Measurements from ENCODE around the gene EBF3. TPM values are rescaled to one million over a fixed set of nuclear protein-coding genes. Genes with fewer than 3 reads are reported as not detected.

The EBF3 gene
- total RNA-seq, 1 experiment from 2014 or later, result not detected

- DNase-seq (ENCODE audit: low spot score), result no peak
Measured at GRCh38 chr10:129912166-129912917, 51.7 kb downstream of the EBF3 start.

- DNase-seq (ENCODE audit: low spot score), result no peak
Measured at GRCh38 chr10:129911451-129912165, 52.5 kb downstream of the EBF3 start.

- DNase-seq (ENCODE audit: low spot score), result no peak
Measured at GRCh38 chr10:129910861-129911260, 53.2 kb downstream of the EBF3 start.

DNA sequence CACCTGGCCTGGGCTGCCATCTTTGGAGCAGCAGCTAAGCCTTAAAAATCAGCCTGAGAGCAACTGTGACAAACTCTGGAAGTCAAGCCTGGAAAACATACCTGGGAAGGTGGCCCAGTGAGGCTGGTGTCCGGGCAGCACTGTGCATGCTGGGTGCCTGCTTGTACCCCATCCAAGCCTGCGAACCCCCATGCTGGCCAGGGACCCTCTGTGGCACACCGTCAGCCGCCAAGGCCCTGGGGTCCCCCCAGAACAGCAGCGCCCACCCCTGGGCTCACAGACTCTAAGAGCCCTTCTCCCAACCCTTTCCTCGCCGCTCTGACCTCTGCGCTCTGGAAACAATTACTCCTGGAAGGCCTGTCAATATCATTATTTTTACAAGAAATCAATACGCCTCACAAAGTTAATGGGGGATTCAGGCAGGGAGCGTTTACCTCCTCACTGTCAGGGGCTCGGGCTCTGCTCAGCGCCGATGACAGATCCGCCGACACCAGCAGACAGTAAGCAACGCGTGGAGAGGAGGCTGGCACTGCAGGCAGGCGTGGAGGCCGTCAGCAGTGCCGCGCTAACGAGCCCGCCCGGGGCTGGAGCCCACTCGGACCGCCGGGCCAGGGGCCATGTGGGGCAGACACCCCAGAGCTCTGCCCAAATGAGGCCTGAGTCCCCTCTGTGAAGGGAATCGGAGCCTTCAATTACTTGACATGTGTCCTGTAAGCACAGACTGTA lies 54.4 kb downstream of the EBF3 start:
- DNase-seq (ENCODE audit: low spot score), result no peak

- no peak for DNase-seq (ENCODE audit: low spot score)
Measured at GRCh38 chr10:129909080-129909479, 55.0 kb downstream of the EBF3 start.

GRCh38 chr10:129908406-129908805 lies 55.7 kb downstream of the EBF3 start:
- no peak for DNase-seq (ENCODE audit: low spot score)

DNA sequence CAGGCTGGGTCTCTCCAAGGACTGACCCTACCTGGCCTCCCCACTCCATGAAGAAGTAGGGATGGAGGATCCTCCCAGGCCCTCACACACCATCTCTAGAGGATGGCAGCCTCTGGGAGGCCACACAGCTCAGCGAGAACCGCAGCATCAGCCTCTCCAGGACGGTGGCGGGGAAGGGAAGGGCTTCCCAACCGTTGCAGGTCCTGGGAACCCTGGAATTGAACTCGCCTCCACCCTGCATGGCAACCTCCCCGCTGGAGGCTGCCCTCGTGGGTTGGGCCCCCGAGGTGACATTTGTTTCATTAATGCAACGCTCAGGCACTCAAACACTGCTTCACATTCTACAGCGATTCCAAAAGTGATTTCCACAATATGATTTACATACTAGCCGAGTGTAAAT lies 58.5 kb downstream of the EBF3 start:
- no peak for DNase-seq (ENCODE audit: low spot score)

DNA sequence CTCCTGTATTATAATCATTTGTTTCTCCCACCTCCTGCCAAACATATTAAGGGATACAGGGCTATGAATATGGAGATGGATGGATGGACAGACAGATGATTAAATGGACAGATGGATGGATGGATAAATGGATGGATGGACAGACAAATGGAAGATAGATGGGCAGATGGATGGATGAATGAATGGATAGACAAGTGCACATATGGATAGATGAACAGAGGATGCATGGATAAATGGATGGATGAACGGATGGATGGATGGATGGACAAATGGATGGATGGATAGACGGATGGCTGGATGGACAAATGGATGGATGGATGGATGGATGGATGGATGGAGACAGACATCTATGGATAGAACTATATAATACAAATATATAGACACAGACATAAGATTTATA lies 59.8 kb downstream of the EBF3 start:
- no peak for DNase-seq (ENCODE audit: low spot score)

- DNase-seq (ENCODE audit: low spot score), result no peak
Measured at GRCh38 chr10:129901389-129902006, 62.6 kb downstream of the EBF3 start.

GRCh38 chr10:129900825-129901224 lies 63.2 kb downstream of the EBF3 start:
- no peak for DNase-seq (ENCODE audit: low spot score)

DNA sequence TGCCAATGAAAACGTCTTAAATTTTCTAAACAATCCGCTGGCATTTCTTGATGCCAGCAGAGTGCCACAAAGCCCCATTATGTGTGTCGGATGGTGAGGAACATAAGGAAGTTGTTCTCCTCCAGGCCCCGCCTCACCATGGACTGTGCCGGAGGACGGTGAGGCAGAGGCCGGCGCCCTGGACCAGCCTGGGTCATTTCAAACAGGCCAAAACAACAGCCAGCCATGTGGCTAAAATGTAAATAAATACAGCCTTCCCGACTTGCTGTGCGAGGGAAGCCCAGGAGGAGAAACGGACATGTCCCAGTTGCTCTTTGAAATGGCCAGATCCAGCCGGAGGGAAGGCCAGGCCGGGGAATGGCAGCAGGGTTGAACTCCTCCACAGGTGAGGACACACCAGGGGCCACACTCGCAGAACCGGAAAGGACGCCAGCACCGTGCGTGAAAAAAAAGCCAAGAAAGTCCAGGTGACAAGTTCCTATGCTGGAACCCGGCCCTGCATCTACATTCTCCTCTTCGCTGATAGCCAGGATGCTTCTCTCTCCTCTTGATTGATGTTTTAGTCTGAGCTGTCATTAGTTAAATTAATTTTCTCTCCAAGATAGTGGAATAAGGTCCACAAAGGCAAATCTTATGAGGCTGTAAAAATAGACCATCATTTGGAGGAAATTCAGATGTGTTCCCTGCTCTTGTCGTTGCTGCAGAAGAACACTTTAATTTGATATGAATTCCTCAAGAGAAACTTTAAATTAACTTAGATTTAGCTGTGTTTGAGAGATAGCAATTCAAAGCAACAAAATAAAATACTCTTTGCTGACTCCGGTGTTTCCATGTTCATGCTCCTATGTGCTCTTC lies 64.6 kb downstream of the EBF3 start:
- no peak for DNase-seq (ENCODE audit: low spot score)

GRCh38 chr10:129898706-129899268 lies 65.3 kb downstream of the EBF3 start:
- DNase-seq (ENCODE audit: low spot score), result no peak

DNA sequence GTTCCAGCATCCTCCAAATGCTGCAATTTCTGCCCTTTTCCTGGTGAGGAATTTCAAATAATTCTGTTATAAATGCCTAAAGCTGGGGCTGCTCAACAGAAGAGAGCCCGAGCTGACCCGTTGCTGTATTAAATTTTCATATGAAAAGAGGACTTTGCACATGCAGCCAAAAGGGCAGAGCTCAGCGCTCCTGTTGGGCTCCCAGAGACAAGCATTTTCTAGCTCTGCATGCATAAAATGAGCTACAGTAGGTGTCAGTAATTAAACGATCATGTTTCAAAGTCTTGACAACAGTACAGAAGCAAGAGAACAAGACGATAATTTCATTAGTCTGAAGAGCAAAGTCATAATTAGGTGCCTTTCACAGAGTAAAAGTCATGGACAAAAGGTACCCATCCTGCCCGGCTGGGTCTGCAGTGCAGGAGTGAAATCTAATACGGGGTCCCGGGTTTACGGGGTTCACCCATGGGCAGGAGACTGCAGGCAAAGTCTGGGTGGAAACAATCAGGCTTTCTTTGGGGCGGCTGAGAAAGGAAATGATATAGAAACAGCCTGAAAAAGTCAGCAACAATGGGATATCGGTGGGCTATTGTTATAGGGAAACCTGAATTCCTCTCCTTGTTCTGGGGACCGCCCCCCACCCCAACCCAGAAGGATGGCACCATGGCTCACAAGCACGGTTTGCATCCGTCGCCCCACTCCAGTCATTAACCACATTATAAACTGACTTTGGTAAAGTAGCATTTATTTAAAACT lies 66.0 kb downstream of the EBF3 start:
- DNase-seq (ENCODE audit: low spot score), result no peak

DNA sequence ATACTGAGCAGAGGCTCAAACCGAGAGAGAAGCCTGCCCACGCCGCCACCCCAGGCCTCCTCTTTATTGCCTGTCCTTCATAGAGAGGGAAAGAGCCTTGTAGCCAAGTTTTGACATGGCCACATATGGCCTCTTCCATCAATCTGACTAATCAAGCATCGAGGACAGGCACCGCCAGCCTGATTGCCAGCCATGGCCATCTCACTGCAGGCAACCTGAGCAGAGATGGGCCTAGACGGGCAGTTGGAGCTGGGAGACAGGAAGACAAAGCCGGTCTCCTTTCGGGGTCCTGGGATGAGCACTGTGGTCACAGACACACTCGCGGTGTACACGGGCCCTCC lies 67.2 kb downstream of the EBF3 start:
- no peak for DNase-seq (ENCODE audit: low spot score)

GRCh38 chr10:129896136-129896859 lies 67.8 kb downstream of the EBF3 start:
- DNase-seq (ENCODE audit: low spot score), result no peak

DNA sequence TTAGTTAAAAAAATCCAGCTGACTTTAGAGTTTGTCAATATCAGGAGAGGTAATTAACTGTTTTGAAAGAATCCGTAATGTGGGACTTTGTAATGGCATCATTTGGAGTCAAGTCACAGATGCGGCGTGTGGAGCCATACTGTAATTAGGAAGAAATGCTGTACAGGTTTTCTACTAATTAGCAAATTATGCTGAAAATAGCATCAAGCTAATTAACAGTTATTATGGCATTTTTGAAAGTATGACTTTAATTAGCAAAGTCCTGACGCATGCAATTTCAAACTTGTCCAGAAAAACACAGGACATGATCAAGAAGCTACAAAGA lies 68.3 kb downstream of the EBF3 start:
- DNase-seq (ENCODE audit: low spot score), result no peak

GRCh38 chr10:129894698-129895097 lies 69.4 kb downstream of the EBF3 start:
- DNase-seq (ENCODE audit: low spot score), result no peak

GRCh38 chr10:129893104-129894089 lies 70.7 kb downstream of the EBF3 start:
- no peak for DNase-seq (ENCODE audit: low spot score)
